OCI-LY1 (cell line): ENCODE data around the gene ROR2.

ENCODE experiments used
- H2AFZ ChIP-seq: fragments of 200-600 bp; sonication (generic), shearing (Covaris generic); 2 replicates; pipeline ENCODE4 v1.6.0; 2014; ENCODE audit warnings: antibody characterized with exemption, mild to moderate bottlenecking, low read length
- H3F3A ChIP-seq: fragments of 200-600 bp; sonication (generic), shearing (Covaris generic); 2 replicates; pipeline ENCODE4 v1.6.0; 2014; ENCODE audit warnings: mild to moderate bottlenecking, antibody characterized with exemption, low read length, moderate library complexity; ENCODE audit not compliant: insufficient read depth
- H3K27ac ChIP-seq: fragments of 200-600 bp; sonication (generic); 2 replicates; pipeline ENCODE4 v1.5.1; 2014; ENCODE audit warnings: low read length, mixed run types, mild to moderate bottlenecking, low read depth; ENCODE audit not compliant: poor library complexity, severe bottlenecking
- H3K27me3 ChIP-seq: fragments of 200-600 bp; sonication (generic); 2 replicates; pipeline ENCODE4 v1.6.0; 2014; ENCODE audit warnings: antibody characterized with exemption, mild to moderate bottlenecking, low read length, moderate library complexity; ENCODE audit not compliant: insufficient read depth
- H3K36me3 ChIP-seq: fragments of 200-600 bp; sonication (generic); 2 replicates; pipeline ENCODE4 v1.6.1; 2014; ENCODE audit warnings: mild to moderate bottlenecking, antibody characterized with exemption, low read length, moderate library complexity, mixed read lengths; ENCODE audit not compliant: insufficient read depth
- H3K4me1 ChIP-seq: fragments of 200-600 bp; sonication (generic); 2 replicates; pipeline ENCODE4 v1.5.1; 2014; ENCODE audit warnings: mild to moderate bottlenecking, low read length, moderate library complexity; ENCODE audit not compliant: insufficient read depth, severe bottlenecking
- H3K4me2 ChIP-seq: fragments of 200-600 bp; sonication (generic), shearing (Covaris generic); 2 replicates; pipeline ENCODE4 v1.6.1; 2014; ENCODE audit warnings: low read length
- H3K4me3 ChIP-seq: fragments of 200-600 bp; sonication (generic); 2 replicates; pipeline ENCODE4 v1.5.1; 2014; ENCODE audit warnings: low read length, low read depth, mild to moderate bottlenecking, mixed read lengths; ENCODE audit not compliant: poor library complexity, severe bottlenecking
- H3K79me2 ChIP-seq: fragments of 200-600 bp; shearing (Covaris generic); 2 replicates; pipeline ENCODE4 v1.6.1; 2016; ENCODE audit warnings: mixed run types, low read length, mixed read lengths; ENCODE audit not compliant: insufficient read depth
- H3K9ac ChIP-seq: fragments of 200-600 bp; sonication (generic), shearing (Covaris generic); 2 replicates; pipeline ENCODE4 v1.6.1; 2014; ENCODE audit warnings: mild to moderate bottlenecking, low read length, mixed read lengths
- H3K9me2 ChIP-seq: fragments of 200-600 bp; sonication (generic), shearing (Covaris generic); 2 replicates; pipeline ENCODE4 v1.6.1; 2014; ENCODE audit warnings: low read depth, mild to moderate bottlenecking, low read length, mixed read lengths
- H3K9me3 ChIP-seq: fragments of 200-600 bp; shearing (Covaris generic); 2 replicates; pipeline ENCODE4 v1.6.1; 2014; ENCODE audit warnings: low read length, mixed read lengths
- H4K20me1 ChIP-seq: fragments of 200-600 bp; sonication (generic), shearing (Covaris generic); 2 replicates; pipeline ENCODE4 v1.6.0; 2016; ENCODE audit warnings: mild to moderate bottlenecking, low read length; ENCODE audit not compliant: insufficient read depth
- CTCF ChIP-seq: fragments of 200-600 bp; sonication (generic), shearing (Covaris generic); IDR thresholded peaks from 2 replicates; pipeline ENCODE4 v1.5.1; 2017; ENCODE audit warnings: mild to moderate bottlenecking, antibody characterized with exemption, low read length, moderate library complexity, mixed read lengths
- EZH2 ChIP-seq: fragments of 200-600 bp; sonication (generic), shearing (Covaris generic); IDR thresholded peaks from 2 replicates; pipeline ENCODE4 v1.8.0; 2017; ENCODE audit warnings: borderline replicate concordance, mixed run types, mild to moderate bottlenecking, antibody characterized with exemption, low read length, moderate library complexity, mixed read lengths

The ROR2 gene

GRCh38 chr9:91833096-91833877 lies 116.7 kb downstream of the ROR2 start:
- Histone ChIP-seq H3K4me3 (no peak overlapping the region), H3K9me2 (no peaks in the 10 kb centered on the region), H3K27ac (no peak overlapping the region), H3K79me2 (no peaks in the 10 kb centered on the region), H2AFZ (no peak overlapping the region), H4K20me1 (no peaks in the 10 kb centered on the region), H3K27me3 (no peaks in the 10 kb centered on the region), H3K4me1 (no peaks in the 10 kb centered on the region), H3K9ac (no peak overlapping the region), H3K4me2 (no peak overlapping the region), H3F3A (no peaks in the 10 kb centered on the region), H3K9me3 (no peaks in the 10 kb centered on the region), H3K36me3 (no peaks in the 10 kb centered on the region)
- TF ChIP-seq EZH2 (no peak), CTCF (no peak)

GRCh38 chr9:91832322-91832721 lies 117.7 kb downstream of the ROR2 start:
- Histone ChIP-seq H3F3A (no peaks in the 10 kb centered on the region), H3K4me2 (no peak overlapping the region), H3K9me2 (no peaks in the 10 kb centered on the region), H3K4me1 (no peaks in the 10 kb centered on the region), H3K9me3 (no peaks in the 10 kb centered on the region), H3K9ac (no peak overlapping the region), H3K79me2 (no peaks in the 10 kb centered on the region), H3K36me3 (no peaks in the 10 kb centered on the region), H3K4me3 (no peak overlapping the region), H4K20me1 (no peaks in the 10 kb centered on the region), H3K27me3 (no peaks in the 10 kb centered on the region), H2AFZ (no peak overlapping the region), H3K27ac (no peak overlapping the region)
- TF ChIP-seq EZH2 (no peak), CTCF (no peak)

GRCh38 chr9:91825866-91826265 lies 124.2 kb downstream of the ROR2 start:
- Histone ChIP-seq H3K9me2 (no peaks in the 10 kb centered on the region), H4K20me1 (no peaks in the 10 kb centered on the region), H3K9ac (no peak overlapping the region), H3K27me3 (no peaks in the 10 kb centered on the region), H3K4me1 (no peaks in the 10 kb centered on the region), H3K27ac (no peak overlapping the region), H3K9me3 (no peaks in the 10 kb centered on the region), H2AFZ (no peak overlapping the region), H3K36me3 (no peaks in the 10 kb centered on the region), H3K4me3 (no peak overlapping the region), H3K79me2 (no peaks in the 10 kb centered on the region), H3K4me2 (no peak overlapping the region), H3F3A (no peaks in the 10 kb centered on the region)
- no peak for TF ChIP-seq CTCF
- no peak for TF ChIP-seq EZH2
